HG02870 (cell line): ENCODE results near the gene CAMK2B.

Experiments
- ATAC-seq: cut with Tn5 transposase; IDR thresholded peaks from one replicate; pipeline ENCODE4 v1.9.1; 2021; ENCODE audit warnings: mild to moderate bottlenecking, moderate library complexity; ENCODE audit not compliant: unreplicated experiment

Gene CAMK2B

GRCh38 chr7:44220358-44221112 lies 104.9 kb downstream of the CAMK2B start:
- ATAC-seq: no peak

GRCh38 chr7:44220046-44220357 lies 105.4 kb downstream of the CAMK2B start:
- no peak for ATAC-seq

- ATAC-seq: no peak
Observed at GRCh38 chr7:44219371-44220045, 105.9 kb downstream of the CAMK2B start.

GRCh38 chr7:44218418-44219201 lies 106.8 kb downstream of the CAMK2B start:
- ATAC-seq: no peak

GRCh38 chr7:44217852-44218402 lies 107.5 kb downstream of the CAMK2B start:
- no peak for ATAC-seq

- no peak for ATAC-seq
Observed at GRCh38 chr7:44217223-44217714, 108.1 kb downstream of the CAMK2B start.

GRCh38 chr7:44216521-44217222 lies 108.7 kb downstream of the CAMK2B start:
- ATAC-seq: no peak

- no peak for ATAC-seq
Observed at GRCh38 chr7:44216019-44216418, 109.4 kb downstream of the CAMK2B start.

- no peak for ATAC-seq
Observed at GRCh38 chr7:44215531-44215930, 109.9 kb downstream of the CAMK2B start.

GRCh38 chr7:44213877-44214388 lies 111.5 kb downstream of the CAMK2B start:
- ATAC-seq: no peak

GRCh38 chr7:44213206-44213876 lies 112.1 kb downstream of the CAMK2B start:
- no peak for ATAC-seq

- ATAC-seq: no peak
Observed at GRCh38 chr7:44212581-44213184, 112.7 kb downstream of the CAMK2B start.

GRCh38 chr7:44212018-44212417 lies 113.4 kb downstream of the CAMK2B start:
- ATAC-seq: no peak

- no peak for ATAC-seq
Observed at GRCh38 chr7:44211126-44211675, 114.2 kb downstream of the CAMK2B start.

- no peak for ATAC-seq
Observed at GRCh38 chr7:44210107-44210506, 115.3 kb downstream of the CAMK2B start.

GRCh38 chr7:44208085-44208484 lies 117.3 kb downstream of the CAMK2B start:
- ATAC-seq: no peak

GRCh38 chr7:44206008-44206407 lies 119.4 kb downstream of the CAMK2B start:
- ATAC-seq: no peak

- no peak for ATAC-seq
Observed at GRCh38 chr7:44201813-44202212, 123.6 kb downstream of the CAMK2B start.
